OCI-LY1 (cell line): ENCODE measurements around the gene KCNMA1.

Experiments used
- H2AFZ ChIP-seq: fragments of 200-600 bp; sonication (generic), shearing (Covaris generic); 2 replicates; pipeline ENCODE4 v1.6.0; 2014; ENCODE audit warnings: antibody characterized with exemption, mild to moderate bottlenecking, low read length
- H3F3A ChIP-seq: fragments of 200-600 bp; sonication (generic), shearing (Covaris generic); 2 replicates; pipeline ENCODE4 v1.6.0; 2014; ENCODE audit warnings: mild to moderate bottlenecking, antibody characterized with exemption, low read length, moderate library complexity; ENCODE audit not compliant: insufficient read depth
- H3K27ac ChIP-seq: fragments of 200-600 bp; sonication (generic); 2 replicates; pipeline ENCODE4 v1.5.1; 2014; ENCODE audit warnings: low read length, mixed run types, mild to moderate bottlenecking, low read depth; ENCODE audit not compliant: poor library complexity, severe bottlenecking
- H3K27me3 ChIP-seq: fragments of 200-600 bp; sonication (generic); 2 replicates; pipeline ENCODE4 v1.6.0; 2014; ENCODE audit warnings: antibody characterized with exemption, mild to moderate bottlenecking, low read length, moderate library complexity; ENCODE audit not compliant: insufficient read depth
- H3K36me3 ChIP-seq: fragments of 200-600 bp; sonication (generic); 2 replicates; pipeline ENCODE4 v1.6.1; 2014; ENCODE audit warnings: mild to moderate bottlenecking, antibody characterized with exemption, low read length, moderate library complexity, mixed read lengths; ENCODE audit not compliant: insufficient read depth
- H3K4me1 ChIP-seq: fragments of 200-600 bp; sonication (generic); 2 replicates; pipeline ENCODE4 v1.5.1; 2014; ENCODE audit warnings: mild to moderate bottlenecking, low read length, moderate library complexity; ENCODE audit not compliant: insufficient read depth, severe bottlenecking
- H3K4me2 ChIP-seq: fragments of 200-600 bp; sonication (generic), shearing (Covaris generic); 2 replicates; pipeline ENCODE4 v1.6.1; 2014; ENCODE audit warnings: low read length
- H3K4me3 ChIP-seq: fragments of 200-600 bp; sonication (generic); 2 replicates; pipeline ENCODE4 v1.5.1; 2014; ENCODE audit warnings: low read length, low read depth, mild to moderate bottlenecking, mixed read lengths; ENCODE audit not compliant: poor library complexity, severe bottlenecking
- H3K79me2 ChIP-seq: fragments of 200-600 bp; shearing (Covaris generic); 2 replicates; pipeline ENCODE4 v1.6.1; 2016; ENCODE audit warnings: mixed run types, low read length, mixed read lengths; ENCODE audit not compliant: insufficient read depth
- H3K9ac ChIP-seq: fragments of 200-600 bp; sonication (generic), shearing (Covaris generic); 2 replicates; pipeline ENCODE4 v1.6.1; 2014; ENCODE audit warnings: mild to moderate bottlenecking, low read length, mixed read lengths
- H3K9me2 ChIP-seq: fragments of 200-600 bp; sonication (generic), shearing (Covaris generic); 2 replicates; pipeline ENCODE4 v1.6.1; 2014; ENCODE audit warnings: low read depth, mild to moderate bottlenecking, low read length, mixed read lengths
- H3K9me3 ChIP-seq: fragments of 200-600 bp; shearing (Covaris generic); 2 replicates; pipeline ENCODE4 v1.6.1; 2014; ENCODE audit warnings: low read length, mixed read lengths
- H4K20me1 ChIP-seq: fragments of 200-600 bp; sonication (generic), shearing (Covaris generic); 2 replicates; pipeline ENCODE4 v1.6.0; 2016; ENCODE audit warnings: mild to moderate bottlenecking, low read length; ENCODE audit not compliant: insufficient read depth
- EZH2 ChIP-seq: fragments of 200-600 bp; sonication (generic), shearing (Covaris generic); IDR thresholded peaks from 2 replicates; pipeline ENCODE4 v1.8.0; 2017; ENCODE audit warnings: borderline replicate concordance, mixed run types, mild to moderate bottlenecking, antibody characterized with exemption, low read length, moderate library complexity, mixed read lengths
- TF ChIP-seq, protein P1 (sequence below): fragments of 200-600 bp; sonication (generic), shearing (Covaris generic); IDR thresholded peaks from 2 replicates; pipeline ENCODE4 v1.5.1; 2017; ENCODE audit warnings: mild to moderate bottlenecking, antibody characterized with exemption, low read length, moderate library complexity, mixed read lengths

Gene KCNMA1

DNA sequence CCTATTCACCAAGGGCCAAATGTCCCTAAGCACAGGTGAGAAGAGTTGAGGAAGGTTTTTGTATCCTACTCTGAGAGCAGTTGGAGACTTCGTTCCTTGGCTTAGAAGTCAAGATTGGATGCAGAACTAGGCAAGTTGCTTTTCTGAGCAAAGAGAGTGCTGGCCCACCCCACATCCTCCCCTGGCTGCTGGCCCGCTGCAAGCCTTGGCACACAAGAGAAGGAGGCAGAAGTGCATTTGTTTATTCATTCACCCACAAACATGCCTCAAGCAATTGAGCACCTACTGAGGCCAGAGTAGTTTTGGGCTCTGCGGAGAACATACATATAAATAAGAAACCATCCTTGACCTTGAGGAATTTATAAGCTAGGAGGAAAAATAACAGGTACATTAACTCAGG is 318.9 kb downstream of the KCNMA1 start:
- no peak overlapping the region for H3K27ac ChIP-seq
- H3K36me3 ChIP-seq, result no peaks in the 10 kb centered on the region
- H3K9me2 ChIP-seq, result no peaks in the 10 kb centered on the region
- H3K4me3 ChIP-seq, result no peak overlapping the region
- no peaks in the 10 kb centered on the region for H3K4me1 ChIP-seq
- no peak overlapping the region for H2AFZ ChIP-seq
- H3K79me2 ChIP-seq, result no peaks in the 10 kb centered on the region
- H3K9ac ChIP-seq, result no peak overlapping the region
- H3F3A ChIP-seq, result no peaks in the 10 kb centered on the region
- no peaks in the 10 kb centered on the region for H3K27me3 ChIP-seq
- TF ChIP-seq EZH2, result no peak
- TF ChIP-seq, protein P1, sequence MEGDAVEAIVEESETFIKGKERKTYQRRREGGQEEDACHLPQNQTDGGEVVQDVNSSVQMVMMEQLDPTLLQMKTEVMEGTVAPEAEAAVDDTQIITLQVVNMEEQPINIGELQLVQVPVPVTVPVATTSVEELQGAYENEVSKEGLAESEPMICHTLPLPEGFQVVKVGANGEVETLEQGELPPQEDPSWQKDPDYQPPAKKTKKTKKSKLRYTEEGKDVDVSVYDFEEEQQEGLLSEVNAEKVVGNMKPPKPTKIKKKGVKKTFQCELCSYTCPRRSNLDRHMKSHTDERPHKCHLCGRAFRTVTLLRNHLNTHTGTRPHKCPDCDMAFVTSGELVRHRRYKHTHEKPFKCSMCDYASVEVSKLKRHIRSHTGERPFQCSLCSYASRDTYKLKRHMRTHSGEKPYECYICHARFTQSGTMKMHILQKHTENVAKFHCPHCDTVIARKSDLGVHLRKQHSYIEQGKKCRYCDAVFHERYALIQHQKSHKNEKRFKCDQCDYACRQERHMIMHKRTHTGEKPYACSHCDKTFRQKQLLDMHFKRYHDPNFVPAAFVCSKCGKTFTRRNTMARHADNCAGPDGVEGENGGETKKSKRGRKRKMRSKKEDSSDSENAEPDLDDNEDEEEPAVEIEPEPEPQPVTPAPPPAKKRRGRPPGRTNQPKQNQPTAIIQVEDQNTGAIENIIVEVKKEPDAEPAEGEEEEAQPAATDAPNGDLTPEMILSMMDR, result no peak
- no peaks in the 10 kb centered on the region for H4K20me1 ChIP-seq
- H3K9me3 ChIP-seq, result no peaks in the 10 kb centered on the region
- no peak overlapping the region for H3K4me2 ChIP-seq

DNA sequence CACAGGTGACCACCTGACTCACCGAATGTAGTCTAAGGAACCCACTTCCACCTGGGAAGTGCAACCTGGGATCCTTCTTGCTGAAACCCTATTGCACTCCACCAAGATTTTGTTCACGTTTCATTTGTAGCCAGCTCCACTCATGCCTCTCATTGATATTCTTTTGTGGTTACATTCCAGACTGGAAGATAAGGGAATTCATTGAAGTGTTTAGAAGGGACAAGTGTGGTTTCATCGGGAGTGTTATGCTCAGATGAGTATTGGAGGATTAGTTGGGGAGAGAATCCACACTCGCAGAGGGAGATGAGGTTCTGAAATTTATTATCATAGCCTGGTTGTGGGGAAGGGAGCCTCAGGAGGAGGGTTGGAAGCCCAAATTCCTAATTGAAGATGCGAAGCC is 320.4 kb downstream of the KCNMA1 start:
- no peak overlapping the region for H3K4me2 ChIP-seq
- H3K9me3 ChIP-seq, result no peaks in the 10 kb centered on the region
- TF ChIP-seq, protein P1, result no peak
- no peak for TF ChIP-seq EZH2
- H2AFZ ChIP-seq, result no peak overlapping the region
- H3K4me3 ChIP-seq, result no peak overlapping the region
- no peak overlapping the region for H3K9ac ChIP-seq
- H3F3A ChIP-seq, result no peaks in the 10 kb centered on the region
- H3K79me2 ChIP-seq, result no peaks in the 10 kb centered on the region
- no peaks in the 10 kb centered on the region for H4K20me1 ChIP-seq
- no peaks in the 10 kb centered on the region for H3K27me3 ChIP-seq
- H3K9me2 ChIP-seq, result no peaks in the 10 kb centered on the region
- no peaks in the 10 kb centered on the region for H3K36me3 ChIP-seq
- H3K4me1 ChIP-seq, result no peaks in the 10 kb centered on the region
- no peak overlapping the region for H3K27ac ChIP-seq

DNA sequence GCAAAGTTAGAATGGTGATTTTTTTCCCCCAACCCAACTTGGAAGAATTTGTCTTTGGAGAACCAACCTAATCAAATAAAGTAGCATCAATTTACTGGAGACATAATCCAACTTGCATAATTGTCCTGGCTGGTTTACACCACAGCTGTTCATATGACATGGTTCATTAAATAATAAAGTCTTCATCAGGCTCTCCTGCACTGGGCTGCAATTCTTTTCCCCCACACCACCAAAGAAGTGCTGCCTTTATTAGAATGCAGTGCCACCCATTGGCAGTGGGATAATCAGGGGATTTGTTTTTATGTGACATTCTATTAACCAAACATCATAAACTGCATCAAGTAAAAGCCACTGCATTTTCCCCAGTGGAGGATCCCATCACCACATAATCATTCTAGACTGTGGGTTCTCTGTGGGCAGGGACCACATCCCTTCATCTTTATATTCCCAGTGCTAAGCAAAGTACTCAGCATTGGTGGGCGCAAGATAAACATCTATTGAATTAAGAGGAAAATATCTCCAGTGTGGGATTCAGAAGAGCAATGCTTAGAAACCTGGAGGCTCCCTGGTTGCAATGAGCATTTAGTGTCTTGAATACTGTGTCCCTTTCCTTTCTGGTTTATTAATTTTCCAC is 322.0 kb downstream of the KCNMA1 start:
- TF ChIP-seq, protein P1, result no peak
- no peak for TF ChIP-seq EZH2
- H2AFZ ChIP-seq, result no peak overlapping the region
- H3K27me3 ChIP-seq, result no peaks in the 10 kb centered on the region
- H3K4me3 ChIP-seq, result no peak overlapping the region
- no peaks in the 10 kb centered on the region for H3K9me2 ChIP-seq
- H3K36me3 ChIP-seq, result no peaks in the 10 kb centered on the region
- H3K9me3 ChIP-seq, result no peaks in the 10 kb centered on the region
- no peaks in the 10 kb centered on the region for H3K79me2 ChIP-seq
- H3K4me2 ChIP-seq, result no peak overlapping the region
- H3K27ac ChIP-seq, result no peak overlapping the region
- H4K20me1 ChIP-seq, result no peaks in the 10 kb centered on the region
- H3K9ac ChIP-seq, result no peak overlapping the region
- no peaks in the 10 kb centered on the region for H3K4me1 ChIP-seq
- no peaks in the 10 kb centered on the region for H3F3A ChIP-seq
